HepG2 (cell line): Measurements from ENCODE around the gene UST. TPM values are rescaled to one million over a fixed set of nuclear protein-coding genes. Genes with fewer than 3 reads are reported as not detected.

Experiments used
- ATAC-seq: fragments of 200-7000 bp; cut with Tn5 transposase; 3 replicates; pipeline ENCODE4 v1.9.1; 2020; ENCODE audit warnings: mild to moderate bottlenecking, moderate library complexity
- BruUV-seq: library from RNA; stranded (reverse); fragments of 400-500 nt; replicated peaks from 2 replicates; lab custom pipeline; 2021; lab: Mats Ljungman, UMichigan
- CTCF ChIA-PET: fragments of 300-600 bp; formaldehyde crosslinking; extraction: SDS; loops from one replicate; lab custom pipeline; 2021; ENCODE audit warnings: low total read pairs, inconsistent platforms, low intra/inter-chr PET ratio; lab: Yijun Ruan, JAX
- POLR2A ChIA-PET: fragments of 350-600 bp; sonication (Branson Sonifier 250); formaldehyde crosslinking; loops from one replicate; lab custom pipeline; 2020; ENCODE audit warnings: antibody characterized with exemption, inconsistent platforms; lab: Yijun Ruan, JAX
- DNase-seq: peaks from one replicate; pipeline ENCODE4 v3.0.0-alpha.2; 2015; ENCODE audit warnings: low spot score
- FAIRE-seq: peaks from 3 replicates; lab custom pipeline; 2011; peaks lifted over from hg19 to GRCh38; lab: Jason Lieb, UNC
- H2AFZ ChIP-seq: one replicate; pipeline ENCODE4 v1.6.1; 2011; ENCODE audit warnings: low read length, inconsistent platforms
- H3K27ac ChIP-seq: fragments of 300-600 bp; 3 replicates; pipeline ENCODE4 v1.8.0; 2011; ENCODE audit warnings: mixed run types, mild to moderate bottlenecking, mixed read lengths, low read length, inconsistent platforms; ENCODE audit not compliant: insufficient read depth; ENCODE audit errors: extremely low read length
- H3K27me3 ChIP-seq, 2 experiments: fragments of 200-600 bp in 1 of 2; 2 replicates in 1 of 2; 3 replicates in 1 of 2; pipeline versions ENCODE4 v1.6.0 to v1.8.0; 2011; ENCODE audit warnings: low read length in 2 of 2, mild to moderate bottlenecking in 2 of 2, moderate library complexity in 2 of 2, inconsistent platforms in 1 of 2; ENCODE audit not compliant: insufficient read depth in 2 of 2, control insufficient read depth in 1 of 2
- H3K36me3 ChIP-seq, 2 experiments: fragments of 200-600 bp in 1 of 2; replicated peaks in 1 of 2; 2 replicates in 1 of 2; 3 replicates in 1 of 2; pipeline versions ENCODE4 v1.5.1 to v1.8.0; 2011; ENCODE audit warnings: low read length in 2 of 2, inconsistent platforms in 1 of 2; ENCODE audit not compliant: insufficient read depth in 2 of 2, control insufficient read depth in 1 of 2
- H3K4me1 ChIP-seq: 2 replicates; pipeline ENCODE4 v1.5.1; 2012; ENCODE audit warnings: low read length, inconsistent platforms; ENCODE audit not compliant: insufficient read depth
- H3K4me2 ChIP-seq: 2 replicates; pipeline ENCODE4 v1.6.0; 2011; ENCODE audit warnings: low read depth, low read length, inconsistent platforms
- H3K4me3 ChIP-seq, 3 experiments: fragments of 200-600 bp in 1 of 3; sonication (generic), shearing (Covaris generic) in 1 of 3; replicated peaks in 1 of 3; 2 replicates each; pipeline ENCODE4 v1.5.1; 2011 to 2016; ENCODE audit warnings: low read length in 3 of 3, inconsistent platforms in 2 of 3, low read depth in 2 of 3, mild to moderate bottlenecking in 2 of 3, control low read depth in 1 of 3, mixed read lengths in 1 of 3; ENCODE audit not compliant: insufficient read depth in 1 of 3
- H3K79me2 ChIP-seq: one replicate; pipeline ENCODE4 v1.6.1; 2011; ENCODE audit warnings: low read length, inconsistent platforms; ENCODE audit not compliant: insufficient read depth
- H3K9ac ChIP-seq: 2 replicates; pipeline ENCODE4 v1.6.0; 2011; ENCODE audit warnings: mild to moderate bottlenecking, low read depth, low read length, inconsistent platforms; ENCODE audit not compliant: insufficient read depth
- H3K9me3 ChIP-seq: 2 replicates; pipeline ENCODE4 v1.5.1; 2012; ENCODE audit warnings: mild to moderate bottlenecking, low read length
- H4K20me1 ChIP-seq: 2 replicates; pipeline ENCODE4 v1.6.0; 2011; ENCODE audit warnings: inconsistent platforms, mild to moderate bottlenecking, low read length, moderate library complexity; ENCODE audit not compliant: insufficient read depth
- JUNB ChIP-seq: sonication (generic); formaldehyde crosslinking; IDR thresholded peaks from 2 replicates; pipeline ENCODE4 v1.8.0; 2022; ENCODE audit warnings: missing genetic modification reagents, mild to moderate bottlenecking, borderline replicate concordance
- NAIF1 ChIP-seq: sonication (generic); formaldehyde crosslinking; IDR thresholded peaks from 2 replicates; pipeline ENCODE4 v1.5.0; 2020; ENCODE audit warnings: mild to moderate bottlenecking, missing genetic modification reagents, borderline replicate concordance
- RXRA ChIP-seq: sonication (generic); formaldehyde crosslinking; IDR thresholded peaks from 2 replicates; pipeline ENCODE4 v1.5.1; 2020; ENCODE audit warnings: missing genetic modification reagents
- ZNF282 ChIP-seq: fragments of 450-650 bp; IDR thresholded peaks from 2 replicates; pipeline ENCODE4 v1.6.1; 2018; ENCODE audit not compliant: partially characterized antibody
- ZNF564 ChIP-seq: sonication (generic); formaldehyde crosslinking; IDR thresholded peaks from 2 replicates; pipeline ENCODE4 v1.8.1; 2023; ENCODE audit warnings: mild to moderate bottlenecking, missing genetic modification reagents
- WGBS: methylation state at CpG from one replicate; pipeline ENCODE4 v1.1.6; 2017; ENCODE audit warnings: low lambda C conversion rate; 5-methylcytosine and 5-hydroxymethylcytosine counted together
- in situ Hi-C: cut with HindIII; loops from 2 replicates; pipeline ENCODE4 v1.10.0; 2017; ENCODE audit warnings: low pct_unique_long_range_greater_than_20kb; ENCODE audit not compliant: extremely low pct_ligation_motif_present
- intact Hi-C: fragments of 100-400 bp; cut with micrococcal nuclease; formaldehyde crosslinking; loops from one replicate; pipeline ENCODE4 v1.10.0; 2022; ENCODE audit not compliant: unreplicated experiment
- polyA plus RNA-seq, 8 experiments: library from polyadenylated mRNA; depleted of rRNA in 3 of 8; stranded (reverse) in 7 of 8; unstranded in 1 of 8; fragments of >200 nt; fragmentation: Illumina TruSeq in 4 of 8; extraction: Trizol in 4 of 8; gene quantifications; 2 replicates each; pipeline versions ENCODE4 v1.2.1 to v1.2.3, GENCODE V29; 2011 to 2016; ENCODE audit warnings: low read depth in 4 of 8, missing spikeins in 1 of 8, mixed read lengths in 1 of 8; ENCODE audit not compliant: insufficient read depth in 1 of 8
- total RNA-seq, 5 experiments: library from RNA; depleted of rRNA; stranded (reverse); fragments of >200 nt; fragmentation: Illumina TruSeq; extraction: Trizol; gene quantifications; 2 replicates each; pipeline ENCODE4 v1.2.3, GENCODE V29; 2016; ENCODE audit warnings: low read depth in 1 of 5
- TF ChIP-seq, protein P1 (sequence below): sonication (generic); formaldehyde crosslinking; IDR thresholded peaks from 2 replicates; pipeline ENCODE4 v1.4.0; 2020; ENCODE audit warnings: missing genetic modification reagents, borderline replicate concordance
- TF ChIP-seq, protein P2 (sequence below): IDR thresholded peaks from 2 replicates; pipeline ENCODE4 v1.6.1; 2016

UST gene
- total and polyA plus RNA-seq, 2 of the 13 experiments (the other 11 are each of a cell fraction or from before 2014, with no cell fraction given), result 0.27 TPM; not detected in 1

- H3K27ac ChIP-seq, result no peak overlapping the region
- no peaks in the 10 kb centered on the region for H3K79me2 ChIP-seq
- no peak overlapping the region for H3K4me2 ChIP-seq
- BruUV-seq, result no TSS peak
- no peak for FAIRE-seq
- in situ Hi-C loops, result no loop called here
- CTCF ChIA-PET, result no interaction called here
- no peak overlapping the region for H3K4me3 ChIP-seq
- POLR2A ChIA-PET, result interaction anchor here (2.0 kb wide), 1 partner anchor 43 kb away, joined by 8 read pairs; no protein-coding TSS in a partner anchor
- H3K36me3 ChIP-seq, result no peaks in the 10 kb centered on the region
- no peak for DNase-seq
- H3K4me1 ChIP-seq, result peaks cover 61% of the 10 kb centered on the region
- H4K20me1 ChIP-seq, result no peaks in the 10 kb centered on the region
- H2AFZ ChIP-seq, result no peak overlapping the region
- H3K27me3 ChIP-seq, result no peaks in the 10 kb centered on the region
- TF ChIP-seq NAIF1 (CRISPR knock-in tag) (no peak), JUNB (CRISPR knock-in tag) (no peak), ZNF564 (CRISPR knock-in tag) (no peak), ZNF282 (no peak), RXRA (CRISPR knock-in tag) (no peak)
- TF ChIP-seq, protein P1, sequence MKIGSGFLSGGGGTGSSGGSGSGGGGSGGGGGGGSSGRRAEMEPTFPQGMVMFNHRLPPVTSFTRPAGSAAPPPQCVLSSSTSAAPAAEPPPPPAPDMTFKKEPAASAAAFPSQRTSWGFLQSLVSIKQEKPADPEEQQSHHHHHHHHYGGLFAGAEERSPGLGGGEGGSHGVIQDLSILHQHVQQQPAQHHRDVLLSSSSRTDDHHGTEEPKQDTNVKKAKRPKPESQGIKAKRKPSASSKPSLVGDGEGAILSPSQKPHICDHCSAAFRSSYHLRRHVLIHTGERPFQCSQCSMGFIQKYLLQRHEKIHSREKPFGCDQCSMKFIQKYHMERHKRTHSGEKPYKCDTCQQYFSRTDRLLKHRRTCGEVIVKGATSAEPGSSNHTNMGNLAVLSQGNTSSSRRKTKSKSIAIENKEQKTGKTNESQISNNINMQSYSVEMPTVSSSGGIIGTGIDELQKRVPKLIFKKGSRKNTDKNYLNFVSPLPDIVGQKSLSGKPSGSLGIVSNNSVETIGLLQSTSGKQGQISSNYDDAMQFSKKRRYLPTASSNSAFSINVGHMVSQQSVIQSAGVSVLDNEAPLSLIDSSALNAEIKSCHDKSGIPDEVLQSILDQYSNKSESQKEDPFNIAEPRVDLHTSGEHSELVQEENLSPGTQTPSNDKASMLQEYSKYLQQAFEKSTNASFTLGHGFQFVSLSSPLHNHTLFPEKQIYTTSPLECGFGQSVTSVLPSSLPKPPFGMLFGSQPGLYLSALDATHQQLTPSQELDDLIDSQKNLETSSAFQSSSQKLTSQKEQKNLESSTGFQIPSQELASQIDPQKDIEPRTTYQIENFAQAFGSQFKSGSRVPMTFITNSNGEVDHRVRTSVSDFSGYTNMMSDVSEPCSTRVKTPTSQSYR, result no peak
- TF ChIP-seq, protein P2, sequence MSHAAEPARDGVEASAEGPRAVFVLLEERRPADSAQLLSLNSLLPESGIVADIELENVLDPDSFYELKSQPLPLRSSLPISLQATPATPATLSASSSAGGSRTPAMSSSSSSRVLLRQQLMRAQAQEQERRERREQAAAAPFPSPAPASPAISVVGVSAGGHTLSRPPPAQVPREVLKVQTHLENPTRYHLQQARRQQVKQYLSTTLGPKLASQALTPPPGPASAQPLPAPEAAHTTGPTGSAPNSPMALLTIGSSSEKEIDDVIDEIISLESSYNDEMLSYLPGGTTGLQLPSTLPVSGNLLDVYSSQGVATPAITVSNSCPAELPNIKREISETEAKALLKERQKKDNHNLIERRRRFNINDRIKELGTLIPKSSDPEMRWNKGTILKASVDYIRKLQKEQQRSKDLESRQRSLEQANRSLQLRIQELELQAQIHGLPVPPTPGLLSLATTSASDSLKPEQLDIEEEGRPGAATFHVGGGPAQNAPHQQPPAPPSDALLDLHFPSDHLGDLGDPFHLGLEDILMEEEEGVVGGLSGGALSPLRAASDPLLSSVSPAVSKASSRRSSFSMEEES (CRISPR knock-in tag), result no peak
- ATAC-seq, result no peak
- H3K9ac ChIP-seq, result no peak overlapping the region
- intact Hi-C loops, result no loop called here
- 64% methylated on average over 2 of the region's 2 CpGs for WGBS
- H3K9me3 ChIP-seq, result no peaks in the 10 kb centered on the region
These were observed 329.5 kb downstream of the UST start for GRCh38 chr6:149076355-149076734.
